GM19238 (cell line): Measurements from ENCODE around the gene CNKSR2.

Experiments used
- DNase-seq: peaks from one replicate; pipeline ENCODE4 v3.0.0; 2011; ENCODE audit warnings: low spot score; ENCODE audit not compliant: insufficient read length

Gene CNKSR2

GRCh38 chrX:21666679-21667078, 292.5 kb downstream of the CNKSR2 start:
- DNase-seq: no peak

- no peak for DNase-seq
Measured at GRCh38 chrX:21674430-21675186, 300.4 kb downstream of the CNKSR2 start.

- DNase-seq: no peak
Measured at GRCh38 chrX:21675931-21676330, 301.7 kb downstream of the CNKSR2 start.

GRCh38 chrX:21678048-21678612, 303.9 kb downstream of the CNKSR2 start:
- no peak for DNase-seq

GRCh38 chrX:21683941-21684340, 309.7 kb downstream of the CNKSR2 start:
- no peak for DNase-seq

- DNase-seq: no peak
Measured at GRCh38 chrX:21691512-21692018, 317.3 kb downstream of the CNKSR2 start.

GRCh38 chrX:21698272-21698671, 324.1 kb downstream of the CNKSR2 start:
- DNase-seq: no peak

GRCh38 chrX:21699136-21699535, 324.9 kb downstream of the CNKSR2 start:
- no peak for DNase-seq

GRCh38 chrX:21700275-21700674, 326.1 kb downstream of the CNKSR2 start:
- no peak for DNase-seq

GRCh38 chrX:21700967-21701366, 326.7 kb downstream of the CNKSR2 start:
- DNase-seq: no peak

- DNase-seq: no peak
Measured at GRCh38 chrX:21702725-21703124, 328.5 kb downstream of the CNKSR2 start.
